ENCODE results near the gene WNT7B.

WNT7B gene

DNA sequence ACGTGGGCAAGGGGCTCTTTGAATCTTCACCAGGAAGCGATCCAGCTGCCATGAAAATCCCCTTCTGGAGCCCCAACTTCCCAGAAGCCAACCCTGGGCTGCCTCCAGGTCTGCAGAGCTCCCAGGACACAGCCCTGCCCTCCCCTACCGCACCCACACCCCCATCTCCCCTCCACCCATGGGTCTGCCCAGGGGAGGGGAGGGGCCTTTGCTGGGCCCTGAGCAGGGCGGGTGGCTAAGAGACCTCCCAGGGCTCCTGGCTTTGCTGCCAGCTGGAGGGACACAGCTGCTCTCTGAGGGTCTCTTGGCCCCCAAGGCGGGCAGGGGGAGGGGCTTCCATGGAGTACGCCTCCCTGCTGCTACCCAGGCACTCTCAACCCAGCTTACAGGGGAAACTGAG lies 64.1 kb downstream of the WNT7B start:
- DNase-seq = no peak

DNA sequence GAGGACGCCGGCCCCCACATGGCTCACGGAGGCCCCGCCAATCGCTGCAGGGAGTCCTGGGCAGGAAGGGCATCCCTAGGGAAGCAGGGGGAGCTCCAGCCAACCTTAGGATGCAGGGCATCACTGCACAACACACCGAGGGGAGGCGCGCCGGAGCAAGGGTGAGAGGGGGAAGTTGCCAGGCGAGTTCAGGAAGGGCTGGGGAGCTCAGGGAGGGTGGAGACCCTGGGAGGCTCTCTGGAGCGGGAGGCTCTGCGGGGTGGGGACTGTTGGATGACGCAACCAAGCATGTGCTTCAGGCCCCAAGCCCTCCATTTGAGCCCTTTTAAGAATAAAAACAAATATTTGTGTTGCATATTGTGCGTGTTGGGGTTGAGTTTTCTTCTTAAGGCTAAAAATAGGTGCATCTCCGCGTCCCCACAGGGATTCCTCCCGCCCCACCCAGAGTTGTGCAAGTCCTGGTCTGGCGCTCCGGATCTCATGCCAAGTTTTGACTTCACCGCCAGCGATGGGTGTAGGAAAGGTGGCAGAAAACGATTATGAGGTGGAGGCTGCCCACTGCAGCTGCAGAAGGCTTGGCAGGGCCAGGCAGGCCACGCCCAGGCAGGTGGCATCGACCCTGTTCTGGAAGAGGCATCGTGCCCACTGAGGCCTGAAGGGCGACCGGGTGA lies 65.2 kb downstream of the WNT7B start:
- no peak for DNase-seq

- DNase-seq = no peak
These were observed 66.0 kb downstream of the WNT7B start for GRCh38 chr22:45910928-45911467.

GRCh38 chr22:45908961-45909360 lies 68.0 kb downstream of the WNT7B start:
- DNase-seq = no peak

- no peak for DNase-seq
These were observed 69.0 kb downstream of the WNT7B start for GRCh38 chr22:45907996-45908395.

DNA sequence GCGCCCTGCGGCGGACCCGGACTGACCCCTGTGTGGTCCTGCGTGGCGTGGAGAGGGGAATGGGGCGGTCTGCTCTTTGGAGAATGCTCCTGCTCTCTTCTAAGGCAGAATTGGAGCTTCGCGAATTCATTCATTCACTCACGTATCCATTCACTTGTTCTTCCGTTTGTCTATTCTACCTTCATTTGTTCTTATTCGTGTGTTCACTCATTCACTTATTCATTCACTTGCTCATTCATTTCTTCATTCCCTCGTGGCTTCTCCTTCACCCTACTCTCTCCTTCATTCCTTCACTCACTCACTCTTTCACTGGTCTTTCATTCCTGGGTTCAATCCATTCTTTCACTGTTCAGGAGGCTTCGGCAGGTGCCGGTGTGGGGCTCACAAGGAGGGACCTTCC lies 69.6 kb downstream of the WNT7B start:
- no peak for DNase-seq

GRCh38 chr22:45906946-45907345 lies 70.0 kb downstream of the WNT7B start:
- no peak for DNase-seq

DNA sequence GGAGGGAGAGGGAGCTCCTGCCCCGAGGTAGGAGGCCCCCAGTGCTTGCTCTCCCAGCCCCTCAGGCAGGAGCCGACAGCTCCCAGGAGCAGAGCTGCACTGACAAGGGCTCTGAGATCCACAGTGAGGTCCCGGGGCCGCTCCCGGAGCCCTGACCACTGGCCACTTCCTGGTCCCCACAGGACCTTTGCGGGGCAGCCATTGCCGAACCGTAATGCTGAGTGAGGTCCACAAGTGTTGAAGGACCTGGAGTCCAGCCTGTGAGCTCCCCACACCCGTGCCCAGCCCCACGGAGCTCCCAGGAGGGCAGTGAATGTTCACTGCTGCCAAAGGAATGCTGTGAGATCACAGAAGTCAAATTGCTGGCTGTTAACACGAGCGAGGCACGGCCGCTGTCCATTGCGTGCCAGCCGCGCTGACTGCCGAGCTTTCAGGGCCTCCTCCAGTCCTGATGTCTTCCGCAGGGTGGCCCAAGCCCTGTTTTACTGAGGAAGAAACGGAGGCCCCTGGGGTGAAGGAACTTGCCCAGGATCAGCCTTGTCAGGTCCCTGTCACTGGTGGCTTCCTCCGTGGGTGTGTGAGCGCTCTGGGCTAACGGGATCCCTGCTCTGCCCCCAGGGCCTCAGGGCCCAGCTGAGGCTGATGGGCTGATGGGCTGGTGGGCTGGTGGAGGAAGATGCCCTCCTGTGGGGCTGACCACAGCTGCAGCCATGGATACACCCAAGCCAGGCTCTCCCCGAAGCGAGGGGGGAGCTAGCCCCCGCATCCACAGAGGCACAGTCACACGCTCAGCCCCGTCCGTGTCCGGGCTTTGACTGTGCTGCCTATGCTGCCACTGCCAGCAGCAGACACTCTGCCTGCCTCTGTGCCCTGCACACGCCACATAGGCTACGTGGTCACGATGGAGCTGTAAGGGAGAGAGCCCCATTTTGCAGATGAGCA lies 70.8 kb downstream of the WNT7B start:
- DNase-seq = no peak

DNA sequence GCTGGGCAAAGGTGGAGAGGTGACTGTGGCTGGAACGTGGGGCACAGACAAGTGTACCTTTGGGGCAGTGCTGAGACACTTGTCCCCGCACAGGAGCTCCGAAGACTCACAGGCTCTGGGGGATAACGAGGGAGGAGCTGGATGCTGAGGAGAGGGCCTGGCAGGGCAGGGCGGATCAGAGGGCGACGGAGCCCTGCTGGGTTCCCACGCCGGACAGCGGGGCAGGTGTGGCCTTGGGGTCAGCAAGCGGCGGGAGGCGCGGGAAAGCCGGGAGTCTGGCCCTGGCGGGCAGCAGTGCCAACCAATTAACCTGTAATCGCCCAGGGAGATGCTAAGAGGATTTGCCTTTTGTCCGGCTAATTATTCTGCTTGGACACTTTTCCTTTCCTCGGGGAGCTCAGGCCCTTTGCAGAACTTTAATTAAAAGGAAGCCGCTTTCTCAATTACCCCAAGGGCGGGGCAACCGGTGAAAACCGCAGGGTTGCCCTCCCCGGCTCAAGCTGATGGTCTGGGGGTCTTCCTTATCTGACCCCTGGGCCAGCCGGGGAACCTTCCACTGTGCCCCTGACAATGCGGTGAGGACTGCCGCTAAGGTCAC lies 71.5 kb downstream of the WNT7B start:
- DNase-seq = no peak

GRCh38 chr22:45904236-45904635 lies 72.7 kb downstream of the WNT7B start:
- no peak for DNase-seq

- peak in 2 of 56 donors; percentile 10 to 17 for DNase-seq
These were observed 73.4 kb downstream of the WNT7B start for GRCh38 chr22:45903355-45904135.

DNA sequence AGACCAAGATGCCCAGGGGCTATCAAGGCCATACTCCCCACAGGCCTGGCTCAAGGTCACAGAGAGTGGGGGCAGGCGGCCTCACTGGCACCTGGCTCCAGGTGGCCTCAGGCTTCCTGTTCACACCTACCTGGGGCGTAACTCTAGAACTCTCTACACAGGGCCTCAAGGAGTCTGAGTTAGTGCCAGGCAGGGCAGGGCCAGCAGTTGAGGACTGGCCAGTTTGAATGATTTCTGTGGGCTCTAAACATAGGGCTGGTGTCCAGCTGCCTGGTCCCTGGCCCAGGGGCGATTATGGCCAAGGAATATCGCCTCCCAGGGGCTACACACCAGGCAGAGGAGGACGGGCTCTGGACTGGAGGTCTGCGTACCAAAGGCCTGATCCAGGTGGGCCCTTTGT lies 79.2 kb downstream of the WNT7B start:
- DNase-seq = peak in 1 of 56 donors; percentile 14

GRCh38 chr22:45896964-45897538 lies 79.9 kb downstream of the WNT7B start:
- DNase-seq = no peak

- no peak for DNase-seq
These were observed 80.6 kb downstream of the WNT7B start for GRCh38 chr22:45896153-45896951.

GRCh38 chr22:45895436-45896152 lies 81.4 kb downstream of the WNT7B start:
- no peak for DNase-seq

DNA sequence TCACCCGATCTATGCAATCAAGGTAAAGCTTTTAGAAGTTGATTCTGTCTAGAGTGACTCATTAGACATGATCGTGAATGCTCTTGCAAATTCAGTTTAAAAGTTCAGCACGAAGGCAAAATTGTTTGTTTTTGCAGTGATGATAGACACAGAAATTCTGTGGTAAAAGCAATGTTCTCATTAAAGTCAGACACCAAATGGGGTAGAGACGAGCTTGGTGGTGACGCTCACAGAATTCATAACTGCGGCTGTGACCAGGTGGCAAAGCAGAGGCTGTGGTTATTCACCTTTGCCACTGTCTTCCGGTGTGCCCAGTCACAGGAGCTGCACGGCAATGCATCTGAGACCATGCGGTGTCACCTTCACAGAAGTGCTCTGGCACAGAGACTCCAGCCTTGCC lies 83.4 kb downstream of the WNT7B start:
- no peak for DNase-seq

- no peak for DNase-seq
These were observed 84.1 kb downstream of the WNT7B start for GRCh38 chr22:45892681-45893461.

- DNase-seq = no peak
These were observed 84.9 kb downstream of the WNT7B start for GRCh38 chr22:45891996-45892621.
